GM21576 (cell line): Measurements from ENCODE around the gene CCNQ.

Experiments
- ATAC-seq: cut with Tn5 transposase; IDR thresholded peaks from one replicate; pipeline ENCODE4 v1.9.1; 2021; ENCODE audit warnings: mild to moderate bottlenecking, moderate library complexity; ENCODE audit not compliant: unreplicated experiment

CCNQ gene

GRCh38 chrX:153598541-153599191 is at the start of gene CCNQ:
Gene CCNQ, minus strand, starts transcription at chrX:153599139. Its CDS starts 66 bp downstream, at chrX:153599073.
- ATAC-seq: peak; percentile 47

DNA sequence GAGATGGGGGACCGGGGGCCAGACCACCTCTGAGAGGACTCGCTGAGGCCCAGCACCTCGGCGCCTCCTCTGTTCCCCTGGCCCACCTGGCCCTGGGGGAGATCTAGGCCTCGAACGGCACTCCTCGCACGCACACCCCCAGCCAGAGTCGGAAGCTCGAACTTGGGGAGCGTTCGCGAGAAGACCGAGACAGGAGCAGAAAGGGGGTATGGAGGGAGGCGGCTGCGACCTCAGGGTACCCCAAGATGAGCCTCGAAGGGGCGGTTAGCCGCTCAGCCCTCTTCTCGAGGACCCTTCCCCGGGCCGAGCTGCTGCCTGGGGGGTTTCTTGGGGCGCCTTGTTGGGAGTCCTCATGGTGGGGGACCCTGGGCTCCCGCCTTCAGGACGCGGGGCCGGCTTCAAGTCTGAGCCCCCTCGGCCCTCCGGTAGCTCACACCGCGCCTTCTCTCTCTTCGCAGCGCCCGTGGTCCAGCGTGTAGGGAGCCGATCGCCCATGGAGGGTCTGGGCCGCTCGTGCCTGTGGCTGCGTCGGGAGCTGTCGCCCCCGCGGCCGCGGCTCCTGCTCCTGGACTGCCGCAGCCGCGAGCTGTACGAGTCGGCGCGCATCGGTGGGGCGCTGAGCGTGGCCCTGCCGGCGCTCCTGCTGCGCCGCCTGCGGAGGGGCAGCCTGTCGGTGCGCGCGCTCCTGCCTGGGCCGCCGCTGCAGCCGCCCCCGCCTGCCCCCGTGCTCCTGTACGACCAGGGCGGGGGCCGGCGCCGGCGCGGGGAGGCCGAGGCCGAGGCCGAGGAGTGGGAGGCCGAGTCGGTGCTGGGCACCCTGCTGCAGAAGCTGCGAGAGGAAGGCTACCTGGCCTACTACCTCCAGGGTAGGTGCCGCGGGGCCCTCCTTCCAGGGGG is 48.8 kb upstream of the CCNQ start:
- ATAC-seq: no peak

DNA sequence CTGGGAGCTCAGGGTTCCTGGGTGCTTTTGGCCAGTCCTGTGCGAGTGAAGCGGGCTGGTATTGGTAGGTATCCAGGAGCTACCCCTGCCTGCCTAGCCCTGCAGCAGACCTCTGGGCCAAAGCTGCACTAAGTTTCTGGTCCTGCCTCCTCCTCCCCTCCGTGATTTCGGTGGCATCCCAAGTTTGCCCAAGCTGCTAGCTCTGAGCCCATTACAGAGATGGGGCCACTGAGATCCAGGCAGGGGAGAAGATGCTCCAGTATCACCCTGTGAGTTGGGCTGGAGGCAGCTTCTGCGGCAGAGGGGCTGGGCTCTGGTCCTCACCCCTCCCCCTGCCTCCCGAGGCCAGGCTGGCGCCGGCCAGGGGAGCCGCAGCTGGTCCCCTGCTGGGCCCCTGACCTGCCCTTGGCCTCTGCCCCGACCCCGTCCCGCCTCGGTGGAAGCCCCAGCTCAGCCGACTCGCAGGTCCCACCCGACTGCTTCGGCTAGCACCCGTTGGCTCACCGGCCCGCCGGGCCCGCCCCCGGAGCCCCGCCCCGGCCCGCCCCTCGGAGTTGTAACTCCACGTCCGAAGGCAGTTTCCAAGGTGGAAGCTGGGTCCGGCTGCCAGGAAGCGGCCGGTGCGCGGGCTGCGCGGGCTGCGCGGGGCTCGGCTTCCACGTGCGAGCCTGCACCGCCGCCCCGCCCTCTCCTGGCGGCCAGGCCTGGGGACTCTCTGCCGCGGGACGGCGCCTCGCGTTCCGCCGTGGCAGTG is 47.9 kb upstream of the CCNQ start, which contains the start of gene DUSP9:
Gene DUSP9 (plus strand): TSS at position 584 of the 754 bp plus-strand sequence. CDS start 751 bp downstream, outside the sequence.
- no peak for ATAC-seq

GRCh38 chrX:153645921-153646488 is 47.1 kb upstream of the CCNQ start:
- ATAC-seq: no peak

DNA sequence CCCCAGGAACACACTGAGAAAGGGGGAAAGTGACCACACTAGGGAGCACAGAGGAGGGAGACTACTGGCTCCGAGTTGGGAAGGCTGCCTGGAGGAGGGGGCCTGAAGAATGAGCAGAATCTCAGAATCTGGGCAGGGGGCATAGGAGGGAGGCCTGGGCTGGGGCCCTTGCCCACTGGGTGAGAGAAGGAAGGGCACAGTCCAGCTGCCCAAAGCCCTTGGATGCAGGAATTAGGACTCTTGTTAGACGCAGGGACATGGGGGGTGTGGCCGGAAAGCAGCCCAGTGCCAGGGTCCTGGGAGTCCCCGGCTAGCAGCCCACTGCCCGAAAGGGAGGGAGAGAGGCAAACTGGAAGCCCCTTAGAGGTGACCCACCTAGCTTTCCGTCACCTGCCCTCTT is 46.2 kb upstream of the CCNQ start:
- no peak for ATAC-seq

GRCh38 chrX:153644356-153645125 is 45.6 kb upstream of the CCNQ start:
- no peak for ATAC-seq

GRCh38 chrX:153643431-153644351 is 44.8 kb upstream of the CCNQ start:
- ATAC-seq: no peak

GRCh38 chrX:153642655-153643430 is 43.9 kb upstream of the CCNQ start:
- ATAC-seq: no peak

GRCh38 chrX:153642051-153642654 is 43.2 kb upstream of the CCNQ start:
- ATAC-seq: no peak

GRCh38 chrX:153641627-153642026 is 42.7 kb upstream of the CCNQ start:
- no peak for ATAC-seq

DNA sequence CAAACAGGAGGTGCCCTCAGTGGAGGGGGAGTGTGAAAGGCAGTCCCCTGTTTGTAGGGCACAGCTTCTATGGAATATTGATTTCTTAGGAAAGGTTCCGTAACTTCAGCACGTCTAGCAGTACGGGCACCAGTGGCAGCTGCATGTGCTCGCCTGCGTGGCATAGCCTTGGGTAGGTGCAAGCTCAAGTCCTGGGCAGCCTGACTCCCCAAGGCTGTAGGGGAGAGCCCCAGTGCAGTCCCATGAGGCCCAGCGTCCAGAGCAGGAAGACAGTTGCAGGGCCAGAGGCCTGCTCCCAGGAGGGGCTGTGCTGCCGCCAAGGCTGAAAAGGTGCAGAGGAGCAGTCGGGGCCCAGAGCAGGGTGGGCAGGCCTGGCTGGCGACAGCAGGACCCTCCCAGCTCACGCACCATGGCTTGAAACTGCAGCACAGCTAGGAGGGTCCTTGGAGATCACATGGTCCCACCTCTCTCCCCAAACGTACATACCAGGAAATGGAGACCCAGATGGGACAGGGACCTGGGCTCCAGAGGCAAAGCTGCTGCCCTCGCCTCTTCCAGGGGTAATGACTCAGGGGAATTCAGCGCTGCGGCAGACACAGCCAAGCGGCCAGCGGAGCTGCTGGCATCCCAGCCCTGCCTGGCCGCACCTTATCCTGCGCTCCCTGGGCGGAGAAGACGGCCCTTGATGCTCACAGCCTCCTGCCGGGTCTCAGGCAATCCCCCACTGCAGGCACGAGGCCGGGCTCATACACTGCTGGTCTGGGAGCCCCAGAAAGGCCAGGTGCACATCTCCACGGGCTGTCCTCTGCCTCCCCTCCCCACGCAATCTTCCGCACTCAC is 42.0 kb upstream of the CCNQ start:
- no peak for ATAC-seq

DNA sequence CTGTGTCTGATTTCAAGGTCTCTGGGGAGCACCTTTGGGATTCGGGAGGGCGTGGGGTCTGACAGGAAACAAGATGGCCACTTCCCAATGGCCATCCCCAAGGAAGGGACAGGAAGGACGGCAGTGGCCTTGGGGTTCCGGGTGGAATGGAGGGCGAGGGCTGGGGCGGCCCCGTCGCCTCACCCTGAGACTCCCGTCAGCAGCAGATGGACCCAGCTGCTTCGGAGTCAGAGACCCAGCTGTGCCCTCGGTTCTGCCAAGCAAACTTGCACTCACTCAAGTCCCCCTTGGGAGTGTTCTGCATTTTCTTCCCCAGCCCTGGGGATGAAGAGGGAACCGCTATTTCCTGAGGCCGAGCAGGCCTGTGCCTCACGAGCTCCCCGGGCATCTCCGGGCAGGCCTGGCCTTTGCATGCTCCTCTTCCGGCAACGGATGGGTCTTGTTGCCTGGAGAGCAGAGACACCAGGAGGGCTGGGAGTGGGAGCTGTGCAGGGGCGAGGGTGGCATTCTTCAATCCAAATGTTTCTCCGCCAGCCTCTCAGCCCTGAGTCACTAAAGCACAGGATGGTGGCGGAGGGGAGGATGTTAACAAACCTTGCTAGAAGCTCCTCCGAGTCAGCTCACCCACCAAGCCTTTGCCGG is 41.2 kb upstream of the CCNQ start:
- no peak for ATAC-seq

GRCh38 chrX:153639177-153640044 is 40.5 kb upstream of the CCNQ start:
- ATAC-seq: no peak

DNA sequence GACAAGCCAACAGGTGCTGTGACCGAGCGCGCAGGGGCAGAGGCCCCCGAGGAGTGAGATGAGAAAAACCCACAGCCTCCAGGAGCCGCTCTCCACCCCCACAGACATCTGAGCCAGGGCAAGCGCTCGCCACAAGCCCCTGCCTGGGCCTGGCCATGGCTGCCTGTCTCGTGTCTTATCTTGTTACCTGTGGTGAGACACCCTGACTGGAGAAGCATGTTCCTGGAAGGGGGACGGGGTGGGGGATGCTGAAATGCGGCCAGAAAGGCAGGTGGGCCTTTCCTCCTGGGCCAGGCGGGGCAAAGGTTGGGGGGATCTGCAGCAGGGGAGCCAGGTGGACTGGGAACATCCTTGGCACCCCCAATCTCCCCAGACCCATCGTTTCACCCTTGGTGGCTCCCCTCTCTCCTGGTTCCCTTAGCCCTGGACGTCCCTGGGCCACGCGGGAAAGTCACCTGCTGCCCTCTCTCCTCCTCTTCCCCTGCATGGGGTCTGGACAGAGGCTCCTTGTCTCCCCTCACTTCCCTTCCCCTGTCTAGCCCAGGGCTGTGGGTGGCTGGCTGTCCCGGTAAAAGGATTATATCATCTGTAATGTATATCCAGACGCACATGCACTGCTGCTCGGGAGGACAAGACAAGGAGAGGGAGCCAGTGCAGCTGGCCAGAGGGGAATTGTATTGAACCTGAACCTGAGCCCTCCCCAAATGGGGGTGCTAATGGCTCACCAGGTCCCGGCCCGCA is 39.7 kb upstream of the CCNQ start:
- ATAC-seq: no peak

DNA sequence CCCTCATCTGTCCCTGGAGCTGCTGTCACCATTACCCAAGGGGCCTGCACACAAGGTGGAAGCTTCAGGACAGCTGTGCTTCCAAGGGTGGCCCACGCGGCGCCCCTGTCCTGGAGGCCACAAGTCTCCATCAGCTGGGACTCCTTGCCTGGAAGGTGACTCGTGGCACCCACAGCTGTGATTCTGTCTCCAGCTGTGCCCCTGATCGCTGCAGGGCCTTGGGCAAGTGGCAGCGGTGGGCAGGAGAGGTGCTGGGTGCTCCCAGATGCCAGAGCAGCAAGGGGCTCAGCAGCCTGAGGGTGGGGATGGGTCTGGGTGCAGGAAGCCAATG is 39.1 kb upstream of the CCNQ start:
- no peak for ATAC-seq
